ENCODE measurements around the gene EPB41L4B.
A peak's percentile ranks its signal among the peaks of the same experiment; 100 is the strongest.

Gene EPB41L4B

DNA sequence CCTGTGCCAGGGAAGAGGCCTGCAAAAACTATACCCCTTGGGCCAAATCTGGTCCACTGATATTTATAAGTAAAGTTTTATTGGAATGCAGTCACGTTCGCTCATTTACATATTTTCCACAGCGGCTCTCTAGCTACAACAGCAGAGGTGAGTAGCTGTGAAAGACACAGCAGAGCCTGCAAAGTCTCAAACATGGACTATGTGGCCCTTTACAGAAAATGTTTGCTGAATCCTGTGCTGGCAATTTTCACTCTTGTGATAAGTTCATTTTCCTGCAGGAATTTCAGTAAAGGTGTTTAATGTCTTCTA lies 70.1 kb downstream of the EPB41L4B start:
- TF ChIP-seq, protein P1, sequence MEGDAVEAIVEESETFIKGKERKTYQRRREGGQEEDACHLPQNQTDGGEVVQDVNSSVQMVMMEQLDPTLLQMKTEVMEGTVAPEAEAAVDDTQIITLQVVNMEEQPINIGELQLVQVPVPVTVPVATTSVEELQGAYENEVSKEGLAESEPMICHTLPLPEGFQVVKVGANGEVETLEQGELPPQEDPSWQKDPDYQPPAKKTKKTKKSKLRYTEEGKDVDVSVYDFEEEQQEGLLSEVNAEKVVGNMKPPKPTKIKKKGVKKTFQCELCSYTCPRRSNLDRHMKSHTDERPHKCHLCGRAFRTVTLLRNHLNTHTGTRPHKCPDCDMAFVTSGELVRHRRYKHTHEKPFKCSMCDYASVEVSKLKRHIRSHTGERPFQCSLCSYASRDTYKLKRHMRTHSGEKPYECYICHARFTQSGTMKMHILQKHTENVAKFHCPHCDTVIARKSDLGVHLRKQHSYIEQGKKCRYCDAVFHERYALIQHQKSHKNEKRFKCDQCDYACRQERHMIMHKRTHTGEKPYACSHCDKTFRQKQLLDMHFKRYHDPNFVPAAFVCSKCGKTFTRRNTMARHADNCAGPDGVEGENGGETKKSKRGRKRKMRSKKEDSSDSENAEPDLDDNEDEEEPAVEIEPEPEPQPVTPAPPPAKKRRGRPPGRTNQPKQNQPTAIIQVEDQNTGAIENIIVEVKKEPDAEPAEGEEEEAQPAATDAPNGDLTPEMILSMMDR (conservative IDR thresholded peaks at IDR 0.05; ENCODE audit: low read depth) = no peak
- no peak for DNase-seq (ENCODE audit: low spot score)
- peak overlapping the region; percentile 54 for H3K27ac ChIP-seq
- CTCF ChIA-PET = interaction anchor here (2.4 kb wide), 1 partner anchor 95 kb away, joined by 6 read pairs; no protein-coding TSS in a partner anchor
- POLR2A ChIA-PET (ENCODE audit: low non-redundant PET) = no interaction called here

DNA sequence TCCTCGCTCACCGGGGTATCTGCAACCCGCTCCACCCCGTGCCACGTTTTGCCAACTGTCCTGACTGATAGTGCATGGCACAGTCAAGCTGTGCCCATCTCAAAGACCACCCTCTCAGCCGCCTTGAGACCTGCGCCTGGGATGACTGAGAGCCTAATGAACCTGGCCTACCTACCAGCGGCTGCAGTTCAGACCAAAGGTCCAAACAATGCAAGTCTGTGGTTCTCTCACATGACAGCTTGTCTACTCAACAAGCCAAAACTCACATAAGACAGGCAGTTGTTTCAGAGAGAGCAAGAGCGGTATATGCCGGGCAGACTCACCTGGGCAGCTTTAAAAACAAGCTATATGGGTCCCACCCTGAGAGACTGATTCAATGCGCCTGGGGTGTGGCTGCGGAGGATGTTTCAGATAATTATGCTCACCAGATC lies 70.5 kb downstream of the EPB41L4B start:
- CTCF ChIA-PET = interaction anchor here (2.4 kb wide), 1 partner anchor 95 kb away, joined by 6 read pairs; no protein-coding TSS in a partner anchor
- POLR2A ChIA-PET (ENCODE audit: low non-redundant PET) = no interaction called here

DNA sequence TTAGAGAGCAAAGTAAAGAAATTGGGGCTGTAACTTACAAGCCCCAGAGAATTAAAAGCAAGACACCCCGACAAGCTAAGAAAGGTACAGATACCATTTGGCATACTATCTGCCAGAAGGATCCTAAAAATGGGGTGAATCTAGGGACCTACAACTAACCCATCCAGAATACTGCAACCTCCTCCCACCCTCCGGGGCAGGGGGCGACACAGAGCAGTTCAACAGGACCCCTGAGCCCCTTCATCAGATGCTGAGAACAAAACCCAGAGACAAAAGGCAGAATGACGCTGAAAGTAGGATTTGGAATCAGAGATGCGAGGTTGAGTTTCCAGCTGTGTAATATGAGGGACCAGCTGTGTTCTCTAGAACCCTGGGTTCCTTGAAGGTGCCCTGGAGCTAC lies 71.2 kb downstream of the EPB41L4B start:
- DNase-seq (ENCODE audit: low spot score) = no peak
- ChIA-PET POLR2A (ENCODE audit: low non-redundant PET) (interaction anchor here (0.7 kb wide), 1 partner anchor 96 kb away, joined by 8 read pairs; no protein-coding TSS in a partner anchor), CTCF (no interaction called here)
- TF ChIP-seq, protein P1 (conservative IDR thresholded peaks at IDR 0.05; ENCODE audit: low read depth) = no peak
- 0 out of 2 replicates have a peak overlapping the region, but pooled peaks have one; percentile 11 for H3K27ac ChIP-seq

More for the DNA sequence above, 70.5 kb downstream of the EPB41L4B start:
- TF ChIP-seq, protein P1 (conservative IDR thresholded peaks at IDR 0.05; ENCODE audit: low read depth) = no peak
- peak overlapping the region; percentile 11; the same call in 1 of the 2 replicates for H3K27ac ChIP-seq
- DNase-seq (ENCODE audit: low spot score) = no peak

DNA sequence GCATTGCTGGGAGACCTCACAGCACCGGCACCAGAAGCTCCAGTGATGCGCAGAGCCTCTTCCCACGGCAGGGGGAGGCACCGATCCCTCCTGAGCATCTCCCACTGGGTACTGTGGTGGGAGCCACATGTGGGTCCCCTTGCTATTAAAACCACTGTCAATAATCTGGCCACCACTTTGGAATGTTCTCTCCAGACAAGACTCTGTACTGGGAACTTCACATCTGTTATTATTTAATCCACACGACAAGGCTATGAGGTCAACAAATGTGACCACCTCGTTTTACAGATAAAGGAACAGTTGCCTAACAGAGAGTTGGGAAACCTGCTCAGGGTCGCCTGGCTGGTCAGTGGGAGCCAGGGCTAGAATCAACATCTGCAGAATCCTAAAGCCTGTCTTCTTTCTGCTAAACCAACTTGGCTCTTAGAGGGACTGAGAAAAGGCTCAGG lies 72.7 kb downstream of the EPB41L4B start:
- TF ChIP-seq, protein P1 (conservative IDR thresholded peaks at IDR 0.05; ENCODE audit: low read depth) = no peak
- POLR2A ChIA-PET (ENCODE audit: low non-redundant PET) = no interaction called here
- no peak overlapping the region for H3K27ac ChIP-seq
- CTCF ChIA-PET = interaction anchor here (0.7 kb wide), 1 partner anchor 73 kb away, joined by 3 read pairs; no protein-coding TSS in a partner anchor
- DNase-seq (ENCODE audit: low spot score) = no peak

- no peak for DNase-seq (ENCODE audit: low spot score)
- ChIA-PET POLR2A (ENCODE audit: low non-redundant PET) (no interaction called here), CTCF (interaction anchor here (0.7 kb wide), 1 partner anchor 74 kb away, joined by 3 read pairs; no protein-coding TSS in a partner anchor)
- TF ChIP-seq, protein P1 (conservative IDR thresholded peaks at IDR 0.05; ENCODE audit: low read depth) = no peak
- H3K27ac ChIP-seq = no peak overlapping the region
These were observed 73.6 kb downstream of the EPB41L4B start for GRCh38 chr9:109247228-109247627.

- POLR2A ChIA-PET (ENCODE audit: low non-redundant PET) = no interaction called here
- TF ChIP-seq, protein P1 (conservative IDR thresholded peaks at IDR 0.05; ENCODE audit: low read depth) = no peak
- no peak overlapping the region for H3K27ac ChIP-seq
- no peak for DNase-seq (ENCODE audit: low spot score)
- CTCF ChIA-PET = no interaction called here
These were observed 74.3 kb downstream of the EPB41L4B start for GRCh38 chr9:109246533-109246932.
